Peyer's patch (tissue), 4 donors: Measurements from ENCODE around the gene MOB3A. TPM values are rescaled to one million over a fixed set of nuclear protein-coding genes. Genes with fewer than 3 reads are reported as not detected.

Experiments
- DNase-seq, 3 donors: peaks; one replicate each; pipeline ENCODE4 v3.0.0-alpha.2; 2017 to 2019
- H3K27ac ChIP-seq, 4 donors: fragments of 200-600 bp; sonication (generic); one replicate each; pipeline ENCODE4 v1.5.1; 2016 to 2019
- H3K27me3 ChIP-seq, 2 donors: fragments of 200-600 bp; sonication (generic); one replicate each; pipeline ENCODE4 v1.5.1; 2019
- H3K36me3 ChIP-seq, 3 donors: fragments of 200-600 bp; sonication (generic); one replicate each; pipeline ENCODE4 v1.5.1; 2016 to 2019
- H3K4me1 ChIP-seq, 4 donors: fragments of 200-600 bp; sonication (generic); one replicate each; pipeline ENCODE4 v1.5.1; 2016 to 2019
- H3K4me3 ChIP-seq, 4 donors: fragments of 200-600 bp; sonication (generic); 1 replicate in 3 of 4; 2 replicates in 1 of 4; pipeline ENCODE4 v1.5.1; 2016 to 2019; ENCODE audit warnings: mild to moderate bottlenecking in 1 of 4
- H3K9me3 ChIP-seq, 4 donors: fragments of 200-600 bp; sonication (generic); one replicate each; pipeline ENCODE4 v1.5.1; 2016 to 2019; ENCODE audit warnings: mild to moderate bottlenecking in 1 of 4
- CTCF ChIP-seq, 6 experiments: fragments of 450-650 bp in 4 of 6; fragments of 200-600 bp in 2 of 6; sonication (generic) in 1 of 6; IDR thresholded peaks; one replicate each; pipeline ENCODE4 v1.5.1; 2017 to 2019; ENCODE audit warnings: antibody characterized with exemption in 6 of 6, mild to moderate bottlenecking in 3 of 6, moderate library complexity in 1 of 6
- POLR2A ChIP-seq, 2 donors: fragments of 450-650 bp; IDR thresholded peaks; one replicate each; pipeline ENCODE4 v1.5.1; 2017; ENCODE audit warnings: antibody characterized with exemption in 2 of 2, mild to moderate bottlenecking in 2 of 2, moderate library complexity in 2 of 2
- total RNA-seq, 4 donors: library from RNA; depleted of rRNA; stranded (reverse); fragments of >200 nt; gene quantifications; one replicate each; pipeline ENCODE4 v1.1.0, GENCODE V29; 2016

MOB3A gene
- 10 to 100 TPM; 32.6 to 55.3 (median 35.1) TPM for total RNA-seq

DNA sequence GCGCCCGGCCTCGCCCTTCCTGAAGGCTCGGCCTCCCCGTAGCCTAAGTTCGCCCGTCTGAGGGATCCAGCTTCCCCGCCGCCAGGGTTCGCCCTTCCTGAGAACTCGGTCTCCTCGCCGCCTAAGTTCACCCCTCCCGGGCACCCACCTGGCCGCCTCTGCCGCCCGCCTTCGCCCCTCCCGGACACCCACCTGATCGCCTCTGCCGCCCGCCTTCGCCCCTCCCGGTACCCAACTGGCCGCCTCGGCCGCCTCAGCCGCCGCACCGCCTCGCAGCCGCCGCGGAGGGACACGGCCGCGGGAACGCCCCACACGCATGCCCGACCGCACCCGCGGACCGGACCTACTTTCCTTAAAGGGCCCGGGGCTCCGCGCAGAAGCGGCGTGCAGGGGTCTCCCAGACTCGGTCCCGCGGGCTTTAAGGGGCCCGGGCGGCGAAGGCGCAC is at the start of gene MOB3A:
Gene MOB3A (minus strand): TSS at position 293 of the 446 bp plus-strand sequence. CDS start 17,766 bp downstream, outside the sequence.
- peak within 1 kb of the TSS; percentile 94 to 99 (median 98) for H3K27ac ChIP-seq
- DNase-seq, result peak; percentile 85 to 96 (median 95)
- peak; percentile 37 to 75 (median 52) for TF ChIP-seq CTCF (IDR thresholded peaks at IDR 0.05)
- peak; percentile 79 to 84 for TF ChIP-seq POLR2A (IDR thresholded peaks at IDR 0.05)
- H3K4me3 ChIP-seq, result peak within 1 kb of the TSS; percentile 80 to 90 (median 88)
- peaks cover 0 to 53% (median 21%) of the 10 kb centered on the region in 4 donors for H3K4me1 ChIP-seq
- H3K36me3 ChIP-seq, result peaks cover 0 to 24% (median 0%) of the 10 kb centered on the region in 3 donors
- no peaks in the 10 kb centered on the region for H3K27me3 ChIP-seq
- H3K9me3 ChIP-seq, result no peaks in the 10 kb centered on the region

- no peak overlapping the region for H3K27ac ChIP-seq
- no peaks in the 10 kb centered on the region for H3K9me3 ChIP-seq
- H3K4me1 ChIP-seq, result peaks cover 4 to 27% (median 10%) of the 10 kb centered on the region in 4 donors
- H3K27me3 ChIP-seq, result no peaks in the 10 kb centered on the region
- no peak for TF ChIP-seq POLR2A (IDR thresholded peaks at IDR 0.05)
- no peak for TF ChIP-seq CTCF (IDR thresholded peaks at IDR 0.05)
- peak overlapping the region in 1 of 4 donors; percentile 6 for H3K4me3 ChIP-seq
- no peak for DNase-seq
- H3K36me3 ChIP-seq, result no peaks in the 10 kb centered on the region
Observed at GRCh38 chr19:2145831-2146241, 49.7 kb upstream of the MOB3A start.

- Histone ChIP-seq H3K9me3 (no peaks in the 10 kb centered on the region), H3K36me3 (peaks cover 0 to 13% (median 0%) of the 10 kb centered on the region in 3 donors), H3K27me3 (no peaks in the 10 kb centered on the region), H3K4me1 (peaks cover 0 to 14% (median 0%) of the 10 kb centered on the region in 4 donors), H3K4me3 (no peak overlapping the region), H3K27ac (no peak overlapping the region)
- peak in 1 of 3 donors; percentile 45 for DNase-seq
- TF ChIP-seq CTCF (IDR thresholded peaks at IDR 0.05) (no peak), POLR2A (IDR thresholded peaks at IDR 0.05) (no peak)
Observed at GRCh38 chr19:2144190-2144589, 48.1 kb upstream of the MOB3A start.

- TF ChIP-seq CTCF (IDR thresholded peaks at IDR 0.05) (no peak), POLR2A (IDR thresholded peaks at IDR 0.05) (no peak)
- peaks cover 0 to 29% (median 0%) of the 10 kb centered on the region in 3 donors for H3K36me3 ChIP-seq
Observed at GRCh38 chr19:2142173-2142829, 46.2 kb upstream of the MOB3A start.

GRCh38 chr19:2140138-2140569 is 44.0 kb upstream of the MOB3A start:
- DNase-seq, result no peak
- no peaks in the 10 kb centered on the region for H3K9me3 ChIP-seq
- no peak overlapping the region for H3K27ac ChIP-seq
- H3K27me3 ChIP-seq, result no peaks in the 10 kb centered on the region
- H3K36me3 ChIP-seq, result peaks cover 0 to 49% (median 0%) of the 10 kb centered on the region in 3 donors
- H3K4me3 ChIP-seq, result no peak overlapping the region
- no peak for TF ChIP-seq CTCF (IDR thresholded peaks at IDR 0.05)
- TF ChIP-seq POLR2A (IDR thresholded peaks at IDR 0.05), result no peak
- no peaks in the 10 kb centered on the region for H3K4me1 ChIP-seq

More at GRCh38 chr19:2142173-2142829, 46.2 kb upstream of the MOB3A start:
- Histone ChIP-seq H3K9me3 (no peaks in the 10 kb centered on the region), H3K4me1 (no peaks in the 10 kb centered on the region), H3K27me3 (no peaks in the 10 kb centered on the region), H3K4me3 (no peak overlapping the region), H3K27ac (no peak overlapping the region)
- no peak for DNase-seq
